Endothelial cell of umbilical vein (primary cell): Measurements from ENCODE around the gene RBMS3. TPM values are rescaled to one million over a fixed set of nuclear protein-coding genes. Genes with fewer than 3 reads are reported as not detected.

ENCODE experiments used
- BruUV-seq: library from RNA; stranded (reverse); fragments of 400-500 nt; replicated peaks from 2 replicates; lab custom pipeline; 2021; lab: Mats Ljungman, UMichigan
- CTCF ChIA-PET: fragments of 300-600, 350-600 bp; sonication (Branson Sonifier 250); formaldehyde crosslinking; loops from one replicate; lab custom pipeline; 2021; ENCODE audit warnings: antibody characterized with exemption, inconsistent platforms; lab: Charles Lee
- POLR2A ChIA-PET: fragments of 300-600, 350-600 bp; sonication (Branson Sonifier 250); formaldehyde crosslinking; loops from one replicate; lab custom pipeline; 2021; ENCODE audit warnings: antibody characterized with exemption, inconsistent platforms; lab: Charles Lee
- DNase-seq: peaks from one replicate; pipeline ENCODE4 v3.0.0-alpha.2; 2011; ENCODE audit warnings: low read depth, low spot score
- FAIRE-seq: peaks from 2 replicates; lab custom pipeline; 2011; peaks lifted over from hg19 to GRCh38; lab: Jason Lieb, UNC
- H2AFZ ChIP-seq: 2 replicates; pipeline ENCODE4 v1.6.0; 2012; ENCODE audit warnings: low read depth, low read length, control low read depth, inconsistent platforms
- H3K27ac ChIP-seq: 2 replicates; pipeline ENCODE4 v1.5.1; 2011; ENCODE audit warnings: low read depth, mild to moderate bottlenecking, control low read depth, low read length, moderate library complexity; ENCODE audit not compliant: insufficient read depth
- H3K27me3 ChIP-seq, 2 experiments: 2 replicates each; pipeline versions ENCODE4 v1.6.0 to v1.6.1; 2011; ENCODE audit warnings: low read length in 2 of 2, mixed read lengths in 1 of 2; ENCODE audit not compliant: control insufficient read depth in 2 of 2, insufficient read depth in 2 of 2
- H3K36me3 ChIP-seq, 2 experiments: 2 replicates in 1 of 2; 3 replicates in 1 of 2; pipeline ENCODE4 v1.5.1; 2011; ENCODE audit warnings: low read length in 2 of 2, mild to moderate bottlenecking in 1 of 2, moderate library complexity in 1 of 2; ENCODE audit not compliant: control insufficient read depth in 2 of 2, insufficient read depth in 2 of 2; ENCODE audit errors: extremely low read depth in 1 of 2
- H3K4me1 ChIP-seq: 3 replicates; pipeline ENCODE4 v1.5.1; 2011; ENCODE audit warnings: mild to moderate bottlenecking, low read length; ENCODE audit not compliant: control insufficient read depth, insufficient read depth; ENCODE audit errors: extremely low read depth
- H3K4me2 ChIP-seq: 2 replicates; pipeline ENCODE4 v1.6.1; 2011; ENCODE audit warnings: low read length, control low read depth, mixed read lengths; ENCODE audit not compliant: insufficient read depth
- H3K4me3 ChIP-seq, 3 experiments: fragments of 200-600 bp in 1 of 3; sonication (generic), shearing (Covaris generic) in 1 of 3; replicated peaks in 1 of 3; 2 replicates each; pipeline ENCODE4 v1.5.1; 2011 to 2016; ENCODE audit warnings: control low read depth in 3 of 3, low read length in 3 of 3, mild to moderate bottlenecking in 2 of 3, inconsistent platforms in 1 of 3, low read depth in 1 of 3, moderate library complexity in 1 of 3; ENCODE audit not compliant: insufficient read depth in 1 of 3
- H3K79me2 ChIP-seq: 2 replicates; pipeline ENCODE4 v1.6.0; 2012; ENCODE audit warnings: low read length, inconsistent platforms; ENCODE audit not compliant: control insufficient read depth, insufficient read depth
- H3K9ac ChIP-seq: replicated peaks from 2 replicates; pipeline ENCODE3; 2011; ENCODE audit warnings: low read length, control low read depth; ENCODE audit not compliant: insufficient read depth; ENCODE audit errors: extremely low read depth
- H3K9me1 ChIP-seq: replicated peaks from 3 replicates; pipeline ENCODE4 v1.6.0; 2011; ENCODE audit warnings: mild to moderate bottlenecking, low read length; ENCODE audit not compliant: control insufficient read depth, insufficient read depth; ENCODE audit errors: extremely low read depth
- H3K9me3 ChIP-seq: replicated peaks from 2 replicates; pipeline ENCODE4 v1.5.1; 2012; ENCODE audit warnings: low read length, inconsistent platforms; ENCODE audit not compliant: control insufficient read depth, insufficient read depth
- H4K20me1 ChIP-seq: replicated peaks from 2 replicates; pipeline ENCODE3; 2011; ENCODE audit warnings: mild to moderate bottlenecking, low read length; ENCODE audit not compliant: control insufficient read depth, insufficient read depth; ENCODE audit errors: extremely low read depth
- EZH2 ChIP-seq: IDR thresholded peaks from 2 replicates; pipeline ENCODE4 v1.6.1; 2012; ENCODE audit warnings: borderline replicate concordance, low read depth, mild to moderate bottlenecking, moderate library complexity, low read length, inconsistent platforms; ENCODE audit not compliant: severe bottlenecking
- FOS ChIP-seq: IDR thresholded peaks from 2 replicates; pipeline ENCODE4 v1.6.1; 2011; ENCODE audit warnings: mild to moderate bottlenecking, low read length, moderate library complexity, borderline replicate concordance; ENCODE audit not compliant: insufficient read depth
- GATA2 ChIP-seq: IDR thresholded peaks from 2 replicates; pipeline ENCODE4 v1.7.0; 2011; ENCODE audit warnings: low read depth, mild to moderate bottlenecking, moderate library complexity, mixed read lengths, low read length; ENCODE audit not compliant: insufficient read length, insufficient read depth
- JUN ChIP-seq: IDR thresholded peaks from 2 replicates; pipeline ENCODE4 v1.6.1; 2011; ENCODE audit warnings: borderline replicate concordance, low read depth; ENCODE audit not compliant: insufficient read length, insufficient read depth
- MYC ChIP-seq: IDR thresholded peaks from one replicate; pipeline ENCODE4 v1.6.1; 2011; ENCODE audit warnings: mild to moderate bottlenecking, low read depth, low read length
- POLR2A ChIP-seq: IDR thresholded peaks from 2 replicates; pipeline ENCODE4 v1.6.1; 2012; ENCODE audit warnings: low read depth, mild to moderate bottlenecking, control low read depth, low read length
- POLR2AphosphoS5 ChIP-seq: IDR thresholded peaks from 2 replicates; pipeline ENCODE4 v1.6.1; 2012; ENCODE audit warnings: low read depth, mild to moderate bottlenecking, control low read depth, low read length, moderate library complexity; ENCODE audit not compliant: insufficient read depth
- dilution Hi-C: fragments of 300-500 bp; cut with MboI; formaldehyde crosslinking; loops from one replicate; pipeline ENCODE4 v1.15.0; 2019; ENCODE audit warnings: low sequenced_read_pairs; ENCODE audit not compliant: extremely low pct_ligation_motif_present
- intact Hi-C: fragments of 100-400 bp; cut with micrococcal nuclease; formaldehyde crosslinking; loops from one replicate; pipeline ENCODE4 v1.10.0; 2022
- polyA plus RNA-seq, 4 experiments: library from polyadenylated mRNA; depleted of rRNA in 3 of 4; stranded (reverse) in 3 of 4; unstranded in 1 of 4; fragments of >200 nt; gene quantifications; 2 replicates each; pipeline versions ENCODE4 v1.2.1 to v1.2.3, GENCODE V29; 2011 to 2012; ENCODE audit warnings: missing spikeins in 1 of 4
- total RNA-seq: library from RNA; stranded (reverse); gene quantifications from 2 replicates; pipeline ENCODE4 v1.2.3, GENCODE V29; 2021

Gene RBMS3
- total and polyA plus RNA-seq, 2 donors (not counting 3 experiments of a cell fraction or from before 2014, with no cell fraction given) = 13.6 to 42.3 TPM

GRCh38 chr3:29475305-29475840, 194.5 kb downstream of the RBMS3 start:
- ChIA-PET CTCF (interaction anchor here (0.8 to 1.9 kb wide), 5 partner anchors 9 to 45 kb away, joined by 3 to 5 read pairs (median 5); no protein-coding TSS in a partner anchor), POLR2A (no interaction called here)
- no peak overlapping the region for H2AFZ ChIP-seq
- H3K4me2 ChIP-seq = no peak overlapping the region
- TF ChIP-seq GATA2 = no peak
- no peak for TF ChIP-seq JUN
- no peak for TF ChIP-seq POLR2AphosphoS5
- TF ChIP-seq FOS = no peak
- no peak overlapping the region for H3K4me3 ChIP-seq
- H3K9ac ChIP-seq = no peak overlapping the region
- no TSS peak for BruUV-seq
- no peaks in the 10 kb centered on the region for H3K4me1 ChIP-seq
- no peaks in the 10 kb centered on the region for H3K27me3 ChIP-seq
- H4K20me1 ChIP-seq = no peaks in the 10 kb centered on the region
- H3K36me3 ChIP-seq = no peaks in the 10 kb centered on the region
- no peak overlapping the region for H3K27ac ChIP-seq
- H3K9me1 ChIP-seq = no peaks in the 10 kb centered on the region
- dilution Hi-C loops = no loop called here
- no peaks in the 10 kb centered on the region for H3K9me3 ChIP-seq
- DNase-seq (no peak), FAIRE-seq (no peak)
- intact Hi-C loops = no loop called here
- no peaks in the 10 kb centered on the region for H3K79me2 ChIP-seq

GRCh38 chr3:29475854-29476253, 195.0 kb downstream of the RBMS3 start:
- no peaks in the 10 kb centered on the region for H4K20me1 ChIP-seq
- H3K36me3 ChIP-seq = no peaks in the 10 kb centered on the region
- no TSS peak for BruUV-seq
- no peaks in the 10 kb centered on the region for H3K79me2 ChIP-seq
- no peak overlapping the region for H3K9ac ChIP-seq
- H3K27me3 ChIP-seq = no peaks in the 10 kb centered on the region
- DNase-seq (no peak), FAIRE-seq (no peak)
- no peak overlapping the region for H3K4me3 ChIP-seq
- CTCF ChIA-PET = interaction anchor here (1.5 to 1.9 kb wide), 4 partner anchors 13 to 559 kb away, joined by 3 to 5 read pairs (median 4); no protein-coding TSS in a partner anchor
- POLR2A ChIA-PET = no interaction called here
- intact Hi-C loops = no loop called here
- dilution Hi-C loops = no loop called here
- H3K9me3 ChIP-seq = no peaks in the 10 kb centered on the region
- H3K27ac ChIP-seq = no peak overlapping the region
- no peaks in the 10 kb centered on the region for H3K4me1 ChIP-seq
- no peak overlapping the region for H3K4me2 ChIP-seq
- no peaks in the 10 kb centered on the region for H3K9me1 ChIP-seq
- H2AFZ ChIP-seq = no peak overlapping the region
- TF ChIP-seq POLR2AphosphoS5 = no peak
- no peak for TF ChIP-seq MYC
- no peak for TF ChIP-seq FOS
- no peak for TF ChIP-seq JUN
- no peak for TF ChIP-seq EZH2
- no peak for TF ChIP-seq POLR2A
